Thoracic aorta (tissue), 2 donors: ENCODE results near the gene TXNRD1. TPM values are rescaled to one million over a fixed set of nuclear protein-coding genes. Genes with fewer than 3 reads are reported as not detected.

Experiments used
- ATAC-seq: fragments of 150-250 bp; one replicate; pipeline ENCODE4 v1.8.0; 2017; ENCODE audit warnings: low read depth; ENCODE audit not compliant: insufficient number of reproducible peaks, low FRiP score
- DNase-seq: peaks from one replicate; pipeline ENCODE4 v3.0.0-alpha.2; 2020; ENCODE audit warnings: low spot score
- H3K27ac ChIP-seq, 2 donors: fragments of 200-600 bp; sonication (generic); 1 replicate in 1 of 2; 2 replicates in 1 of 2; pipeline ENCODE4 v1.5.1; 2016; ENCODE audit warnings: mild to moderate bottlenecking in 2 of 2, moderate library complexity in 2 of 2
- H3K27me3 ChIP-seq: fragments of 200-600 bp; sonication (generic); replicated peaks from 2 replicates; pipeline ENCODE4 v1.6.0; 2016; ENCODE audit warnings: mild to moderate bottlenecking; ENCODE audit not compliant: insufficient read depth
- H3K36me3 ChIP-seq: fragments of 200-600 bp; sonication (generic); one replicate; pipeline ENCODE4 v1.5.1; 2016
- H3K4me1 ChIP-seq, 2 donors: fragments of 200-600 bp; sonication (generic); 1 replicate in 1 of 2; 2 replicates in 1 of 2; pipeline versions ENCODE4 v1.5.1 to v1.6.0; 2016; ENCODE audit warnings: low read depth in 2 of 2, mild to moderate bottlenecking in 1 of 2; ENCODE audit not compliant: control insufficient read depth in 1 of 2
- H3K4me3 ChIP-seq: fragments of 200-600 bp; sonication (generic); 2 replicates; pipeline ENCODE4 v1.5.1; 2016; ENCODE audit warnings: mild to moderate bottlenecking
- H3K9me3 ChIP-seq: fragments of 200-600 bp; sonication (generic); 2 replicates; pipeline ENCODE4 v1.5.1; 2016
- CTCF ChIP-seq: fragments of 200-600 bp; sonication (generic); IDR thresholded peaks from one replicate; pipeline ENCODE4 v1.5.1; 2019; ENCODE audit warnings: antibody characterized with exemption
- total RNA-seq, 2 donors: library from RNA; depleted of rRNA; stranded (reverse); fragments of >200 nt; gene quantifications; one replicate each; pipeline versions ENCODE4 v1.1.0 to v1.2.3, GENCODE V29; 2016

The TXNRD1 gene
- total RNA-seq, 2 donors from 2014 or later = 269 to 332 TPM

- Histone ChIP-seq H3K9me3 (no peaks in the 10 kb centered on the region), H3K27me3 (no peaks in the 10 kb centered on the region), H3K4me1 (peaks cover 19 to 44% of the 10 kb centered on the region in 2 donors), H3K27ac (peak overlapping the region; percentile 50 to 94), H3K4me3 (no peak overlapping the region), H3K36me3 (no peaks in the 10 kb centered on the region)
- TF ChIP-seq CTCF = no peak
- ATAC-seq = no peak
- DNase-seq = no peak
Observed at GRCh38 chr12:104281636-104282035, 66.1 kb downstream of the TXNRD1 start.

- TF ChIP-seq CTCF = no peak
- no peak for ATAC-seq
- no peaks in the 10 kb centered on the region for H3K27me3 ChIP-seq
Observed at GRCh38 chr12:104282109-104282508, 66.5 kb downstream of the TXNRD1 start.

DNA sequence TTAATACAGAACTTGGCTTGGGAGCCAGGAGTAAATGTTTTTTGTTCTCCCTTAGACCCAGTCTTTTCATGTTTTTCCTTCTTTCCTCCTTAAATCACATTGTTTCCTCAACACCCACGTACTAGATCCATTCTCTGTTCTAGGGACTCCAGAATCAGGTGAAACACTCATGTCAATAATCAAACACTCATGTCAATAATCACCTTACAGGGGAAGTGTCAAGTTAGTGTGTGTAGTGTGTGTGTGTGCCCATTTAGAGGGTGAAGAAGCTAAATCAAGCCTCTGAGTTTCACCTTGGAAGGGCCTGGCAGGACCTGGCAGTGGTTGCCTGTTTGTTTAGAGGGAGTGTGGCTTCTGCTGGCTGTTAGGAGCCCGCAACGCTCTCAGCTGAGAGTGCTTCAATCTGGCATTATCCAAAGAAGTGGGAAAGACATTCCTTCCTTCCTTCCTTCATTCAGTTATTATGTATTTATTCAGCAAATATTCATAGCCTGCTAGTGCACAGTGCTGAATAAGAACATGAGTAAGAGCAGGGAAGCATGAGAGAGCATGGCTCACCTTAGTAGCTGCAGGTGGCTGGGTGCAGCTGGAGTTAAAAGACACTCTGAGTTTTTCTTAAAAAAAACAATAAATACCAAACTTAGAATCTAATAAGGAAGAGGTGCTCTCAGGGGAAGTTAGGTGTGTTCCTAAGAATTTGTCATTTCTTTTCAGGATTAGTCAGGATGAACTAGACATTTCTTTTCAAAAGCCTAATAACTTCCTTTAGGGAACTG, 70.3 kb downstream of the TXNRD1 start:
- H3K4me1 ChIP-seq = peaks cover 19 to 36% of the 10 kb centered on the region in 2 donors

More at GRCh38 chr12:104282109-104282508, 66.5 kb downstream of the TXNRD1 start:
- DNase-seq = no peak
- H3K36me3 ChIP-seq = no peaks in the 10 kb centered on the region
- no peak overlapping the region for H3K4me3 ChIP-seq
- H3K27ac ChIP-seq = peak overlapping the region; percentile 50 to 94
- H3K9me3 ChIP-seq = no peaks in the 10 kb centered on the region
- H3K4me1 ChIP-seq = peaks cover 19 to 44% of the 10 kb centered on the region in 2 donors

GRCh38 chr12:104286516-104287482, 71.2 kb downstream of the TXNRD1 start:
- H3K4me3 ChIP-seq = peak overlapping the region; percentile 98
- H3K36me3 ChIP-seq = peaks cover 6% of the 10 kb centered on the region
- peak; percentile 80 for ATAC-seq
- DNase-seq = peak; percentile 79
- H3K4me1 ChIP-seq = peaks cover 19 to 39% of the 10 kb centered on the region in 2 donors
- H3K9me3 ChIP-seq = no peaks in the 10 kb centered on the region
- TF ChIP-seq CTCF = no peak
- H3K27me3 ChIP-seq = no peaks in the 10 kb centered on the region
- peak overlapping the region; percentile 91 to 94 for H3K27ac ChIP-seq

More for the DNA sequence above, 70.3 kb downstream of the TXNRD1 start:
- no peaks in the 10 kb centered on the region for H3K9me3 ChIP-seq
- H3K36me3 ChIP-seq = no peaks in the 10 kb centered on the region
- TF ChIP-seq CTCF = no peak
- peak overlapping the region; percentile 98 for H3K4me3 ChIP-seq
- no peak for DNase-seq
- ATAC-seq = no peak
- no peaks in the 10 kb centered on the region for H3K27me3 ChIP-seq
- peak overlapping the region; percentile 91 to 94 for H3K27ac ChIP-seq
